SW480 (cell line): ENCODE results near the gene TBC1D2B.

ENCODE experiments used
- DNase-seq: peaks from one replicate; pipeline ENCODE4 v3.0.0-alpha.2; 2016; ENCODE audit warnings: low spot score

Gene TBC1D2B

GRCh38 chr15:78033864-78034263, 43.6 kb downstream of the TBC1D2B start:
- no peak for DNase-seq

- DNase-seq = no peak
These were observed 44.8 kb downstream of the TBC1D2B start for GRCh38 chr15:78032671-78033070.

GRCh38 chr15:78024883-78025282, 52.6 kb downstream of the TBC1D2B start:
- no peak for DNase-seq

GRCh38 chr15:78024519-78024870, 53.0 kb downstream of the TBC1D2B start:
- no peak for DNase-seq

- no peak for DNase-seq
These were observed 53.5 kb downstream of the TBC1D2B start for GRCh38 chr15:78023865-78024518.

- no peak for DNase-seq
These were observed 54.3 kb downstream of the TBC1D2B start for GRCh38 chr15:78023081-78023665.

GRCh38 chr15:78021761-78022160, 55.8 kb downstream of the TBC1D2B start:
- no peak for DNase-seq

GRCh38 chr15:78020007-78020406, 57.5 kb downstream of the TBC1D2B start:
- DNase-seq = no peak

GRCh38 chr15:78018946-78019644, 58.4 kb downstream of the TBC1D2B start:
- DNase-seq = no peak

- DNase-seq = no peak
These were observed 59.1 kb downstream of the TBC1D2B start for GRCh38 chr15:78018445-78018844.

GRCh38 chr15:78016860-78017259, 60.7 kb downstream of the TBC1D2B start:
- no peak for DNase-seq

- no peak for DNase-seq
These were observed 64.9 kb downstream of the TBC1D2B start for GRCh38 chr15:78012643-78013077.

- no peak for DNase-seq
These were observed 67.4 kb downstream of the TBC1D2B start for GRCh38 chr15:78010067-78010466.

- DNase-seq = no peak
These were observed 69.3 kb downstream of the TBC1D2B start for GRCh38 chr15:78007964-78008886.

GRCh38 chr15:78007211-78007931, 70.1 kb downstream of the TBC1D2B start:
- DNase-seq = no peak

- no peak for DNase-seq
These were observed 70.8 kb downstream of the TBC1D2B start for GRCh38 chr15:78006567-78007205.

- DNase-seq = no peak
These were observed 72.4 kb downstream of the TBC1D2B start for GRCh38 chr15:78004919-78005634.

- no peak for DNase-seq
These were observed 73.2 kb downstream of the TBC1D2B start for GRCh38 chr15:78004222-78004727.

- DNase-seq = no peak
These were observed 73.9 kb downstream of the TBC1D2B start for GRCh38 chr15:78003539-78004008.

- DNase-seq = no peak
These were observed 74.5 kb downstream of the TBC1D2B start for GRCh38 chr15:78002996-78003395.
